GM15510 (cell line): ENCODE results near the gene GMFB.
A peak's percentile ranks its signal among the peaks of the same experiment; 100 is the strongest.

Experiments used
- POLR2A ChIP-seq: IDR thresholded peaks from 3 replicates; pipeline ENCODE4 v1.6.1; 2011; ENCODE audit warnings: borderline replicate concordance; ENCODE audit not compliant: insufficient read length; ENCODE audit errors: extremely low read depth

GMFB gene

GRCh38 chr14:54488646-54489317 is at the start of gene GMFB:
TSS of gene GMFB (minus strand) at chr14:54488980. CDS start at chr14:54488927, 53 bp downstream.
- TF ChIP-seq POLR2A = peak; percentile 83

GRCh38 chr14:54538055-54538454 is 49.3 kb upstream of the GMFB start:
- no peak for TF ChIP-seq POLR2A

DNA sequence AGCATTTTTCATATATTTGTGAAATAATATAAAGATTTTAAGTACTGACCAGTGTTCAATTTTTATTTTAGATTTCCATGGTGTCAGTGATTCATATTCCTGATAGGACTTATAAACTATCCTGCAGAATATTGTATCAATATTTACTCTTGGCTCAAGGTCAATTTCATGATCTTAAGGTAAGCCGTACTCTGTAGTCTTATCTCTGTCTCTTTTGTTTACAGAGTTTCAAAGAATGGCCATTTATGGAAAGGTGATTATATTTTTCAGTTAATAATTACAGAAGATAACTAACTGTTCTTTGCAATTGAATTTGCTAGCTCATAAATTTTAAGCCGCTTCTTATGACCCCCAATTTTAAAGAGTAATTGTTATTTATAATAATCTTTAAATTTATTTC is 48.9 kb upstream of the GMFB start:
- TF ChIP-seq POLR2A = no peak

GRCh38 chr14:54535646-54536045 is 46.9 kb upstream of the GMFB start:
- TF ChIP-seq POLR2A = no peak

DNA sequence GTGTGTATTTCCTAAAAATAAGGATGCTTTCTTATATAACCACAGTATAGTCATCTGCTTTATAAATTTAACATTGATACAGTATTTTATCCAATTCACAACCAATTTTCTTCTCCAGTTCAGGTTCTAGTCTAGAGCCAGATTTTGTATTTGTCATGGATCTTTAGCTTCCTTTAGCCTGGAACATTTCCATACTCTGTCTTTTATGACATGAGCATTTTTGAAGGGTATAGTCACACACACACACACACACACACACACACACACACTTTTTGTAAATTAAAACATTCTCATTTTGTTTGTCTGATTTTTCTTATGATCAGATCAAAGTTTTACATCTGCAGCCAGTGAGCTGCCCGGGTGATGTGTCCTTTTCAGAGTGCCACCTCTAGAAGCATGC is 46.3 kb upstream of the GMFB start:
- no peak for TF ChIP-seq POLR2A

DNA sequence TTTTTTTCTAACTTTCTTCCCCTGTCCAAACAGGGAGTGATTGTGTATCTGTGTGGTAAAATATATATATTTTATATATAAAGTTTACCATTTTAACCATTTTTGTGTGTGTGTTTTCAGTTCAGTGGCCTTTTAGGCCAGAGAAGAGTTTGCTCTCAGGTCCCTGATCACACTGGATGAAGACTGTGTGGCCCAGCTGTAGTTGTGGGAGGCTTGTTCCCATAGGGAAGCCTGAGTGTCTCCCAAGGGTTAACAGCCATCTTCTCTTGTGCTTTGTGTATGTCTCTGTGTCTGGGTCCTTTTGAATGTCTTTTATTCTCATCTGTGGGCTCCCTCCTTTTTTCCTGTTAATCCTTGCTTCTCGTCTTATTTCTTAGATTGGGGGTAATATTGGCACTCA is 44.3 kb upstream of the GMFB start:
- TF ChIP-seq POLR2A = no peak

GRCh38 chr14:54532111-54533012 is 43.6 kb upstream of the GMFB start:
- TF ChIP-seq POLR2A = no peak

GRCh38 chr14:54529811-54530210 is 41.0 kb upstream of the GMFB start:
- TF ChIP-seq POLR2A = no peak

- TF ChIP-seq POLR2A = no peak
Measured at GRCh38 chr14:54528973-54529372, 40.2 kb upstream of the GMFB start.

DNA sequence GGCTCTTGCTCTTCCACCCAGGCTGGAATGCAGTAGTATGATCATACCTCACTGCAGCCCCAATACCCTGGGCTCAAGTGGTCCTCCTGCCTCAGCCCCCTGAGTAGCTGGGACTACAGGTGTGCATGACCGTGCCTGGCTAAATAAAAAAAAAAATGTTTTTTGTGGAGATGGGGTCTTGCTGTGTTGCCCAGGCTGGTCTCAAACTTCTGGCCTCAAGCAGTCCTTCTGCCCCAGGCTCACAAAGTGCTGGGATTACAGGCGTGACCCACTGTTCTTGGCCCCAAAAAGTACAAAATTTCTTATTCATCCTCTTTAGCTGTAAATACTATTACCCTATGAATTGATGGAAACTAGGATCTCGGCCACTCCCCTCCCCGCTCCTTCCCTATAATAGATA is 35.6 kb upstream of the GMFB start:
- TF ChIP-seq POLR2A = no peak

DNA sequence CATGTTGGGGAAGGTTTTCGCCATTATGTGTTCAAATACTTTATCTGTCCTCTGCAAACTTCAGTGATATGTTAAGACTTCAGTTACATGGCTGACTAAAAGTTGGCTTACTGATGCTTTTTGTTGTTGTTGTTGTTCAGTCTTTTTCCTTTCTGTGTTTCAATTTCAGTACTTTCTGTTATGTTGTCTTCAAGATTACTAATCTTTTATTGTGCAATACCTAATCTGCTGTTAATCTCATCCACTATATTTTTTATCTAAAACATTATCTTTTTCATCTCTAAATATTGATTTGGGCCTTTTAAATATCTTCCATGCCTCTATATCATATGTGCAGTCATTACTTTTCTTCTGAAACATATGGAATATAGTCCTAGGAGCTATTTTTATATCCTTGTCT is 27.9 kb upstream of the GMFB start:
- no peak for TF ChIP-seq POLR2A

DNA sequence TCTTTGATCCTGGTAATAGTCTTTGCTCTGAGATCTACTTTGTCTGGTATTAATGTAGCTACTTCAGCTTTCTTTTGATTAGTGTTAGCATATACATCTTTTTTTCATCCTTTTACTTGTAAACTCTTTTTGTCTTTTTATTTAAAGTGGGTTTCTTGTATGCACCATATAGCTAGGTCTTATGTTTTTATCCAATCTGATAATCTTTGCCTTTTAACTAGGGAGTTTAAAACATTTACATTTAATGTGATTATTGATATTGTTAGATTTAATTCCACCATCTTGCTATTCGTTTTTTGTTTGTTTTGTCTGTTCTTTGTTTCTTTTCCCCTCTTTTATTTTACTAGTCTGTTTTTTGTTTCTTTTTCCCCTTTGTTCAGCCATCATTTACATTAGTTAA is 26.9 kb upstream of the GMFB start:
- no peak for TF ChIP-seq POLR2A

DNA sequence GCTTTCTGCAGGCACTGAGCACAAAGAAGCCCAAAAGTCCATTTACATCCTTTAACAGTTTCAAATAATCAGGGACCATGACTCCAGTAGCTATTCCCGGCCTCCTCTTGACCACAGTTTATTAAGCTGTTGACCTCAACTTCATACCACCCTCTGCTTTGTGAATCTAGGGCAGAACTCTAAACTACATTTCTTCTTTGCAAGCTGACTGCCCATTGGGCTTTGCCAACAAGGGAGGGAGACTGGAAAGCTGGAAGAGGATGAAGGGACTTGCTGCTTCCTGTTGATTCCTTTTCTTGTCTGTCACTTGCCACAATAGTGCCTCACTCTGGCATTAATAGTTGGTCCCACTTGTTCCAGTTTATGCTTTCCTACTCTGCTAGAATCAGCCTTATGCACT is 23.6 kb upstream of the GMFB start:
- no peak for TF ChIP-seq POLR2A

GRCh38 chr14:54509546-54510501 is 21.0 kb upstream of the GMFB start, which contains the start of gene CGRRF1:
TSS of gene CGRRF1 (plus strand) at chr14:54509906. CDS start at chr14:54509960, 54 bp downstream.
- peak; percentile 75 for TF ChIP-seq POLR2A

- TF ChIP-seq POLR2A = no peak
Measured at GRCh38 chr14:54503486-54503885, 14.7 kb upstream of the GMFB start.
